Activated CD4-positive, alpha-beta T cell treated with anti-CD3 and anti-CD28 coated beads, Interleukin-2, amount 10 ng/mL, durations not matched to agents 24 days and 14 days (primary cell): ENCODE measurements around the gene NAXD. TPM values are rescaled to one million over a fixed set of nuclear protein-coding genes. Genes with fewer than 3 reads are reported as not detected.
A peak's percentile ranks its signal among the peaks of the same experiment; 100 is the strongest.
"Not testable (repeated sequence)": the region's sequence is repeated elsewhere in the genome, so short reads cannot be mapped to it uniquely, and the experiment has no call there.

Experiments used
- DNase-seq: peaks from one replicate; pipeline ENCODE4 v3.0.0; 2022
- H3K27ac Mint-ChIP-seq: one replicate; pipeline ENCODE4 v1.8.0; 2022; ENCODE audit warnings: mild to moderate bottlenecking, mixed read lengths
- H3K27me3 Mint-ChIP-seq: one replicate; pipeline ENCODE4 v1.8.0; 2022; ENCODE audit warnings: mixed read lengths
- H3K36me3 Mint-ChIP-seq: one replicate; pipeline ENCODE4 v1.8.0; 2022; ENCODE audit warnings: low read depth, mild to moderate bottlenecking, mixed read lengths
- H3K4me1 Mint-ChIP-seq: one replicate; pipeline ENCODE4 v1.8.0; 2021; ENCODE audit warnings: mixed read lengths
- H3K4me3 Mint-ChIP-seq: one replicate; pipeline ENCODE4 v1.8.0; 2022; ENCODE audit warnings: mild to moderate bottlenecking, moderate library complexity, mixed read lengths
- H3K9me3 Mint-ChIP-seq: one replicate; pipeline ENCODE4 v1.8.0; 2021; ENCODE audit warnings: mixed read lengths
- intact Hi-C: fragments of 100-400 bp; cut with micrococcal nuclease; formaldehyde crosslinking; loops from one replicate; pipeline ENCODE4 v1.15.1; 2023
- total RNA-seq: library from RNA; stranded (reverse); gene quantifications from 2 replicates; pipeline ENCODE4 v1.2.3, GENCODE V29; 2022

NAXD gene
- total RNA-seq, 1 donor from 2014 or later, result 20.6 TPM

- Mint-ChIP-seq H3K27ac (no peak overlapping the region), H3K27me3 (peaks cover 39% of the 10 kb centered on the region)
Observed at GRCh38 chr13:110581506-110582185, 33.7 kb upstream of the NAXD start.

GRCh38 chr13:110582421-110582954 lies 32.9 kb upstream of the NAXD start:
- no peaks in the 10 kb centered on the region for H3K9me3 Mint-ChIP-seq
- no peak for DNase-seq
- peaks cover 33% of the 10 kb centered on the region for H3K27me3 Mint-ChIP-seq
- H3K36me3 Mint-ChIP-seq, result no peaks in the 10 kb centered on the region
- no peak overlapping the region for H3K27ac Mint-ChIP-seq
- no peaks in the 10 kb centered on the region for H3K4me1 Mint-ChIP-seq
- no peak overlapping the region for H3K4me3 Mint-ChIP-seq
- intact Hi-C loops, result no loop called here

More at GRCh38 chr13:110581506-110582185, 33.7 kb upstream of the NAXD start:
- no peaks in the 10 kb centered on the region for H3K36me3 Mint-ChIP-seq
- no peaks in the 10 kb centered on the region for H3K4me1 Mint-ChIP-seq
- intact Hi-C loops, result no loop called here
- DNase-seq, result no peak
- no peak overlapping the region for H3K4me3 Mint-ChIP-seq
- H3K9me3 Mint-ChIP-seq, result no peaks in the 10 kb centered on the region

- H3K27ac Mint-ChIP-seq, result no peak overlapping the region
- H3K36me3 Mint-ChIP-seq, result no peaks in the 10 kb centered on the region
- no peak overlapping the region for H3K4me3 Mint-ChIP-seq
- DNase-seq, result no peak
- no peaks in the 10 kb centered on the region for H3K4me1 Mint-ChIP-seq
- H3K9me3 Mint-ChIP-seq, result no peaks in the 10 kb centered on the region
- intact Hi-C loops, result no loop called here
- peaks cover 36% of the 10 kb centered on the region for H3K27me3 Mint-ChIP-seq
Observed at GRCh38 chr13:110583178-110583865, 32.0 kb upstream of the NAXD start.

- intact Hi-C loops, result loop anchor here (10.0 kb wide), 1 partner anchor 465 kb away; no protein-coding TSS in a partner anchor
- Mint-ChIP-seq H3K27me3 (peaks cover 34% of the 10 kb centered on the region), H3K4me1 (peaks cover 1% of the 10 kb centered on the region), H3K4me3 (no peak overlapping the region), H3K36me3 (no peaks in the 10 kb centered on the region), H3K27ac (no peak overlapping the region), H3K9me3 (no peaks in the 10 kb centered on the region)
- no peak for DNase-seq
Observed at GRCh38 chr13:110589793-110590390, 25.5 kb upstream of the NAXD start.

GRCh38 chr13:110590577-110590976 lies 24.8 kb upstream of the NAXD start:
- Mint-ChIP-seq H3K27ac (no peak overlapping the region), H3K4me1 (peaks cover 1% of the 10 kb centered on the region), H3K9me3 (no peaks in the 10 kb centered on the region), H3K36me3 (no peaks in the 10 kb centered on the region), H3K27me3 (peaks cover 32% of the 10 kb centered on the region), H3K4me3 (no peak overlapping the region)
- no peak for DNase-seq
- intact Hi-C loops, result loop anchor here (10.0 kb wide), 1 partner anchor 464 kb away; no protein-coding TSS in a partner anchor

- Mint-ChIP-seq H3K27ac (no peak overlapping the region), H3K4me3 (no peak overlapping the region), H3K36me3 (no peaks in the 10 kb centered on the region), H3K27me3 (peaks cover 30% of the 10 kb centered on the region), H3K4me1 (peaks cover 1% of the 10 kb centered on the region), H3K9me3 (no peaks in the 10 kb centered on the region)
- intact Hi-C loops, result loop anchor here (1.0 to 10.0 kb wide), 2 partner anchors 227 to 462 kb away; no protein-coding TSS in a partner anchor
- DNase-seq, result no peak
Observed at GRCh38 chr13:110592665-110593064, 22.7 kb upstream of the NAXD start.

- intact Hi-C loops, result loop anchor here (1.0 to 10.0 kb wide), 2 partner anchors 226 to 461 kb away; no protein-coding TSS in a partner anchor
- H3K4me1 Mint-ChIP-seq, result peaks cover 1% of the 10 kb centered on the region
Observed at GRCh38 chr13:110593430-110594130, 21.8 kb upstream of the NAXD start.

DNA sequence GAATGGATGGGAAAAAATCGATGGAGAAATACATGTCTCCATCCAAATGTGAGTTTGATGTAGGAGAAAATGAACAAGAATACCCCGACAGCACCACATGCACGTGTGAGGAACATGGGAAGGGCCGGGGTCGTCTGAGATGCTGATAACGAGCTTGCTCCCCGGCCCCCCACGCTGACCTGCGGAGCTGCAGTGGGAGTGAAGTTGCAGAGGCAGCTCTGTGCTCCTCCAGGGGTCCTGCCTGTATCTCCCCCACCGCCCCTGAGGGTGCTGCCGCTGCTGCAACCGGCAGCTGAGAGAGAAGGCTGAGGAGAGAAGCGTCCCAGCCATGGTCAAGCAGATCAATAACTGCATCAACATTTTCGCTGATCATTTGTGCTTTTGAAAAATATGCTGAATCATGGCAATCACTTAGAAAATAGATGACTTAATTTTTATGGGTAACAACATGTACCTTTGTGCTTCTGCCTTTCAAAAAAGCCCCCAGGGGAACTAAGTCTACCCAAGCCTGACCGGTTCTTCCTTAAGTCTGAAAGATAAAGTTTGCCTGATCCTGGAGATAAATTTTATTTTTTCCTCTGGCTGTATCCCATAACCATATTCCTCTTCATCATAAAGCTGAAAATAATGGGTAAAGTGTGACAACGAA lies 18.2 kb upstream of the NAXD start:
- peaks cover 1% of the 10 kb centered on the region for H3K4me1 Mint-ChIP-seq
- H3K9me3 Mint-ChIP-seq, result no peaks in the 10 kb centered on the region
- no peaks in the 10 kb centered on the region for H3K36me3 Mint-ChIP-seq
- no peak overlapping the region for H3K4me3 Mint-ChIP-seq
- intact Hi-C loops, result loop anchor here (10.0 kb wide), 1 partner anchor 458 kb away; no protein-coding TSS in a partner anchor
- H3K27me3 Mint-ChIP-seq, result peaks cover 15% of the 10 kb centered on the region
- H3K27ac Mint-ChIP-seq, result no peak overlapping the region
- no peak for DNase-seq

More at GRCh38 chr13:110593430-110594130, 21.8 kb upstream of the NAXD start:
- Mint-ChIP-seq H3K27me3 (peaks cover 23% of the 10 kb centered on the region), H3K36me3 (no peaks in the 10 kb centered on the region), H3K27ac (no peak overlapping the region), H3K9me3 (no peaks in the 10 kb centered on the region), H3K4me3 (no peak overlapping the region)
- peak; percentile 69 for DNase-seq

GRCh38 chr13:110600261-110600819 lies 15.0 kb upstream of the NAXD start:
- H3K27ac Mint-ChIP-seq, result no peak overlapping the region
- intact Hi-C loops, result no loop called here
- H3K27me3 Mint-ChIP-seq, result peaks cover 16% of the 10 kb centered on the region
- DNase-seq, result no peak
- H3K4me1 Mint-ChIP-seq, result no peaks in the 10 kb centered on the region
- H3K9me3 Mint-ChIP-seq, result no peaks in the 10 kb centered on the region
- no peak overlapping the region for H3K4me3 Mint-ChIP-seq
- no peaks in the 10 kb centered on the region for H3K36me3 Mint-ChIP-seq

DNA sequence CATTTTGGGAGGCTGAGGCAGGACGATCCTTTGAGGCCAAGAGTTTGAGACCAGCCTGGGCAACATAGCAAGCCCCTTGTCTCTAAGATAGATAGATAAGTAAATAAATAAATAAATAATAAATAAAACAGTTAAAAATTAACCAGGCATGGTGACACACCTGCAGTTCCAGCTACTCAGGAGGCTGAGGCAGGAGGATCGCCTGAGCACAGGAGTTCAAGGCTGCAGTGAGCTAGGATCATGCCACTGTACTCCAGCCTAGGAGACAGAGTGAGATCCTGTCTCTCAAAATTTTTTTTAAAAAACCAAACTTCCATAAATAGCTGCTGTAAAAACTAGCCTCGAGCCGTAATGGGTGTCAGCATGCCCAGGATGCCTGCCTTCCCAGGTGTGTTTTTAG lies 14.4 kb upstream of the NAXD start:
- DNase-seq, result no peak
- intact Hi-C loops, result no loop called here
- no peak overlapping the region for H3K4me3 Mint-ChIP-seq

GRCh38 chr13:110605132-110605531 lies 10.2 kb upstream of the NAXD start:
- Mint-ChIP-seq H3K4me1 (no peaks in the 10 kb centered on the region), H3K27me3 (peaks cover 10% of the 10 kb centered on the region), H3K4me3 (no peak overlapping the region), H3K27ac (no peak overlapping the region), H3K9me3 (no peaks in the 10 kb centered on the region), H3K36me3 (no peaks in the 10 kb centered on the region)
- no peak for DNase-seq
- intact Hi-C loops, result no loop called here

More for the DNA sequence above, 14.4 kb upstream of the NAXD start:
- no peak overlapping the region for H3K27ac Mint-ChIP-seq
- no peaks in the 10 kb centered on the region for H3K9me3 Mint-ChIP-seq
- no peaks in the 10 kb centered on the region for H3K36me3 Mint-ChIP-seq
- no peaks in the 10 kb centered on the region for H3K4me1 Mint-ChIP-seq
- H3K27me3 Mint-ChIP-seq, result peaks cover 16% of the 10 kb centered on the region

DNA sequence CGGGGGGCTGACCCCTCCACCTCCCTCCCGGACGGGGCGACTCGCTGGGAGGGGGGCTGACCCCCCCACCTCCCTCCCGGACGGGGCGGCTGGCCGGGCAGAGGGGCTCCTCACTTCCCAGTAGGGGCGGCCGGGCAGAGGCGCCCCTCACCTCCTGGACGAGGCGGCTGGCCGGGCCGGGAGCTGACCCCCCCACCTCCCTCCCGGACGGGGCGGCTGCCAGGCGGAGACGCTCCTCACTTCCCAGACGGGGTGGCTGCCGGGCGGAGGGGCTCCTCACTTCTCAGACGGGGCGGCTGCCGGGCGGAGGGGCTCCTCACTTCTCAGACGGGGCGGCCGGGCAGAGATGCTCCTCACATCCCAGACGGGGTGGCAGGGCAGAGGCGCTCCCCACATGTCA lies 9.1 kb upstream of the NAXD start:
- H3K36me3 Mint-ChIP-seq, DNase-seq, H3K4me1 Mint-ChIP-seq, H3K27ac Mint-ChIP-seq, H3K9me3 Mint-ChIP-seq, H3K4me3 Mint-ChIP-seq, H3K27me3 Mint-ChIP-seq, intact Hi-C loops: not testable (repeated sequence)
